GM19455 (cell line): ENCODE measurements around the gene MEPCE.
"Not testable (repeated sequence)": the region's sequence is repeated elsewhere in the genome, so short reads cannot be mapped to it uniquely, and the experiment has no call there.

ENCODE experiments used
- ATAC-seq: cut with Tn5 transposase; IDR thresholded peaks from one replicate; pipeline ENCODE4 v1.9.1; 2021; ENCODE audit not compliant: unreplicated experiment

The MEPCE gene, protein sequence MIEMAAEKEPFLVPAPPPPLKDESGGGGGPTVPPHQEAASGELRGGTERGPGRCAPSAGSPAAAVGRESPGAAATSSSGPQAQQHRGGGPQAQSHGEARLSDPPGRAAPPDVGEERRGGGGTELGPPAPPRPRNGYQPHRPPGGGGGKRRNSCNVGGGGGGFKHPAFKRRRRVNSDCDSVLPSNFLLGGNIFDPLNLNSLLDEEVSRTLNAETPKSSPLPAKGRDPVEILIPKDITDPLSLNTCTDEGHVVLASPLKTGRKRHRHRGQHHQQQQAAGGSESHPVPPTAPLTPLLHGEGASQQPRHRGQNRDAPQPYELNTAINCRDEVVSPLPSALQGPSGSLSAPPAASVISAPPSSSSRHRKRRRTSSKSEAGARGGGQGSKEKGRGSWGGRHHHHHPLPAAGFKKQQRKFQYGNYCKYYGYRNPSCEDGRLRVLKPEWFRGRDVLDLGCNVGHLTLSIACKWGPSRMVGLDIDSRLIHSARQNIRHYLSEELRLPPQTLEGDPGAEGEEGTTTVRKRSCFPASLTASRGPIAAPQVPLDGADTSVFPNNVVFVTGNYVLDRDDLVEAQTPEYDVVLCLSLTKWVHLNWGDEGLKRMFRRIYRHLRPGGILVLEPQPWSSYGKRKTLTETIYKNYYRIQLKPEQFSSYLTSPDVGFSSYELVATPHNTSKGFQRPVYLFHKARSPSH

DNA sequence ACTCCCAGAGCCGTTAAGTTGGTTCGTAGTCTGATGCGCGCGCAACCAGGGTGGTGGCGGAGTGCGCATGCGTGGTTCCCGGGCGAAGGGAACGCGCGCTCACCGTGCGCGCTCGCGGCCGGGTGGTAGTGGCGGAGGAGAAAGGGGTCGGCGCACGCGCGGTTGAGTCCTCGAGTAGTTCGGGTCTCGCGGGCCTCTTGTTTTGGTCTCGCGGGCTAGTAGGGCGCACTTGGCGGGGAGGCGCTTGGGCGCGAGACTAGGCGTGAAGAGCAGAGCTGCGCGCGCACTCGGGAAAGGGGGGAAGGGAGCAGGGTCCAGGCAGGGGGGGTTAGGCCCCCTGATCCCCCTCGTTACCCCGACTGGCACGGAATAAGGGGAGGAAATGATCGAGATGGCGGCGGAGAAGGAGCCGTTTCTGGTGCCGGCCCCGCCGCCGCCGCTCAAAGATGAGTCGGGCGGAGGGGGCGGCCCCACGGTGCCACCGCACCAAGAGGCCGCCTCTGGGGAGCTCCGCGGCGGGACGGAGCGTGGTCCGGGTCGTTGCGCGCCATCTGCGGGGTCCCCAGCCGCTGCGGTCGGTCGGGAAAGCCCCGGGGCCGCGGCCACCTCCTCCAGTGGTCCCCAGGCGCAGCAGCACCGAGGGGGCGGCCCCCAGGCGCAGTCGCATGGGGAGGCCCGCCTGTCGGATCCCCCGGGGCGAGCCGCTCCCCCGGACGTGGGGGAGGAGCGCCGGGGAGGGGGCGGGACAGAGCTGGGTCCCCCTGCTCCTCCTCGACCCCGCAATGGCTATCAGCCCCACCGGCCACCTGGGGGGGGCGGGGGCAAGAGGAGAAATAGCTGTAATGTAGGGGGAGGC, at the start of gene MEPCE:
Gene MEPCE, plus strand, starts transcription at position 195 of the 856 bp plus-strand sequence. Its CDS starts 188 bp downstream, at position 383.
- ATAC-seq: peak; percentile 43

- no peak for ATAC-seq
Measured at GRCh38 chr7:100380196-100380595, 49.4 kb upstream of the MEPCE start.

GRCh38 chr7:100381531-100382233, 47.9 kb upstream of the MEPCE start:
- ATAC-seq: not testable (repeated sequence)

DNA sequence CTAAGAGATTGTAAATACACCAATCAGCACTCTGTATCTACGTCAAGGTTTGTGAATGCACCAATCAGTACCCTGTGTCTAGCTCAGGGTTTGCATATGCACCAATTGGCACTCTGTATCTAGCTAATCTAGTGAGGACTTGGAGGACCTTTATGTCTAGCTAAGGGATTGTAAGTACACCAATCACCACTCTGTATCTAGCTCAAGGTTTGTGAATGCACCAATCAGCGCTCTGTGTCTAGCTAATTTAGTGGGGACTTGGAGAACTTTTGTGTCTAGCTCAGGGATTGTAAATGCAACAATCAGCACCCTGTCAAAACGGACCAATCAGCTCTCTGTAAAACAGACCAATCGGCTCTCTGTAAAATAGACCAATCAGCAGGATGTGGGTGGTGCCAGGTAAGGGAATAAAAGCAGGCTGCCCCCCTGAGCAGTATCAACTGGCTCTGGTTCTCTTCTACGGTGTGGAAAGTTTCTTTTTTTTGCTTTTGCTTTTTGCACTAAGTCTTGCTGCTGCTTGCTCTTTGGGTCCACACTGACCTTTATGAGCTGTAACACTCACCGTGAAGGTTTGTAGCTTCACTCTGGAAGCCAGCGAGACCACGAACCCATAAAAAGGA, 47.3 kb upstream of the MEPCE start:
- ATAC-seq: not testable (repeated sequence)

DNA sequence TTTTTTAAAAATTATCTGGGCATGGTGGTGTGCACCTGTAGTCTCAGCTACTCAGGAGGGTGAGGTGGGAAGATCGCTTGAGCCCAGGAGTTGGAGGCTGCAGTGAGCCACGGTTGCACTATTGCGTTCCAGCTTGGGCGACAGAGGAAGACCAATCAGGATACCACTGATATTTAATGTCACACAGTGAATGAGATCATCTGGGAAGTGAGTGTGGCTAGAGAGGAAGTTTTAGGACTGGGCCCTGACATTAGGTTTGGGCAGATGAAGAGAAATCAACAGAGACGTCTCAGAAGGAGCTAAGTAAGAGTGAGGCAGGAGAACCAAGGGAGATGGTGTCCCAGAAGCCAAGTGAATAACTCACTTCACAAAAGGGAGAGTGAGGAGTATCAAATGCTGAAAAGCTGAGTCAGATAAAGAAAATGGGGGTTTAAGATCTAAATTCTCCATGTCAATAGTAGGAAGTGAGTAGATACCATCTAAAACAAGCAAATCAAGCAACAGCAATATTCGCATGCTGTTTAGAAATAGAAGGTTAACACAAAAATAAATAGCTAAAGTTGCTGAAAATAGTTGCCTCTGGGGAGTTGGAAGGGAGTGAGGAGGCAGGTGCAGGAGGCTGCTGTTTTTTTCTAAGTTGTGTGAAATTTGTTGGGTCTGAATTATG, 44.9 kb upstream of the MEPCE start:
- ATAC-seq: no peak

GRCh38 chr7:100386940-100387339, 42.7 kb upstream of the MEPCE start:
- ATAC-seq: no peak

DNA sequence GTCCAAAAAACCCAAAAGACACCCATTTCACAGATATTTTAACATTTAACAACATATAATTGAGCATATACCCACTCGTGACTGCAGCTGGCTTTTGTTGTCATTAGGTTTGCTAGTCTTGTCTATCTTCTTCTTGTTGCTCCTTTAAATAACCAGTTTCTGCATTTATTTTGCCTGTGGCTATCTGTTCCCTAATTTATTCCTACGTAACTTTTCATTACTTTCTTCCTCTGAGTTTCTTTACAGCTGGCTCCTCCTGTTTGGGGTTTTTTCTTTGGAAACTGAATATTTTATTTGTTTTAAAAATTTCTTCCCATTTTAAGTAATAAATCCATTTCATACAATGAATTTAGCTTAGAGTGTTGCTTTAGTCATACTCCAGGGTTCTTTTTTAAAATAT, 41.9 kb upstream of the MEPCE start:
- ATAC-seq: no peak

GRCh38 chr7:100389437-100390088, 40.1 kb upstream of the MEPCE start:
- ATAC-seq: no peak

- ATAC-seq: no peak
Measured at GRCh38 chr7:100390286-100391009, 39.2 kb upstream of the MEPCE start.

DNA sequence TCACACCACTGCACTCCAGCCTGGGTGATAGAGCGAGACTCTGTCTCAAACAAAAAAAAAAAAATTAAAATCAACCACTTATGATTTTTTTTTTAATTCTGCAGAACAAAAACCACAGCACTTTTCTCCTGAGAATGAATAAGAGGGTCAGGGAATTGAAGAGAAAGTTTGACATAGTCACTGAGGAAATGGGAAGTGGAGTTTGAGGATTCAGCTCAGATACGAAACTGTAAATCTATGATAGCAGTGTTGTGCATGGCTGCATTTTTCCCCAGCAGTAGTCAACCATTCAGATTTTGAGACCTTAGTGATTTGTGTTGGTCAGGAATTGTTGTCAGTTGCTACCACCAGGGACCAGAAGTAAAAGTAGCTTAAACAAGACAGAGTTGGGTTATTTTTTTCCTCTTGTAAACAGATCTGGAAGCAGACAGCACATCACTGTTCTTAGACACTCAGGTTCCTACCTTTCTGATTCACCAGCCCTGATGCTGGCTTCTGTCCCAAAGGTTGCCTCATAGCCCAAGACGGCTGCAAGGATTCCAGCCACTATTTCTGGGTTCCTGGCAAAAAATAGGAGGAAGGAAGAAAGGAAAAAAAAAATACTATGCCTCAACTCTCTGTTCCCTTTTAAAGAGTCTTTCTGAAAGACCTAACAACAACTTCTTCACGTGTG, 36.3 kb upstream of the MEPCE start:
- no peak for ATAC-seq

- ATAC-seq: no peak
Measured at GRCh38 chr7:100394077-100394476, 35.6 kb upstream of the MEPCE start.

DNA sequence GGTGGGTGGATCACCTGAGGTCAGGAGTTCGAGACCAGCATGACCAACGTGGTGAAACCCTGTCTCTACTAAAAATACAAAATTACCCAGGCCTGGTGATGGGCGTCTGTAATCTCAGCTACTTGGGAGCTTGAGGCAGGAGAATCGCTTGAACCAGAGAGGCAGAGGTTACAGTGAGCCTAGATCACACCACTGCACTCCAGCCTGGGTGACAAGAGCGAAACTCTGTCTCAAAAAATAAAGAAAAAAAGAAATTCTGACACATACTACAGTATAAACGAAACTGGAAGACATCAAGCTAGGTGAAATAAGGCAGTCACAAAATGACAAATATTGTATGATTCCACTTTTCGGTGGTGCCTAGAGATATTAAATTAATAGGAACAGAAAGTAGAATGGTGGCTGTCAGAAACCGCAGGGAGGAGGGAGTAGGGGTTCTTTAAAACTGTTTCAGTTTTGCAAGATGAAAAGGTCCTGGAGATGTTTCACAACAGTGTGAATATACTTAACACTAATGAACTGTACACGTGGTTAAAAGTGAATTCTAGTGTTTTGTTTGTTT, 33.1 kb upstream of the MEPCE start:
- ATAC-seq: peak; percentile 84

DNA sequence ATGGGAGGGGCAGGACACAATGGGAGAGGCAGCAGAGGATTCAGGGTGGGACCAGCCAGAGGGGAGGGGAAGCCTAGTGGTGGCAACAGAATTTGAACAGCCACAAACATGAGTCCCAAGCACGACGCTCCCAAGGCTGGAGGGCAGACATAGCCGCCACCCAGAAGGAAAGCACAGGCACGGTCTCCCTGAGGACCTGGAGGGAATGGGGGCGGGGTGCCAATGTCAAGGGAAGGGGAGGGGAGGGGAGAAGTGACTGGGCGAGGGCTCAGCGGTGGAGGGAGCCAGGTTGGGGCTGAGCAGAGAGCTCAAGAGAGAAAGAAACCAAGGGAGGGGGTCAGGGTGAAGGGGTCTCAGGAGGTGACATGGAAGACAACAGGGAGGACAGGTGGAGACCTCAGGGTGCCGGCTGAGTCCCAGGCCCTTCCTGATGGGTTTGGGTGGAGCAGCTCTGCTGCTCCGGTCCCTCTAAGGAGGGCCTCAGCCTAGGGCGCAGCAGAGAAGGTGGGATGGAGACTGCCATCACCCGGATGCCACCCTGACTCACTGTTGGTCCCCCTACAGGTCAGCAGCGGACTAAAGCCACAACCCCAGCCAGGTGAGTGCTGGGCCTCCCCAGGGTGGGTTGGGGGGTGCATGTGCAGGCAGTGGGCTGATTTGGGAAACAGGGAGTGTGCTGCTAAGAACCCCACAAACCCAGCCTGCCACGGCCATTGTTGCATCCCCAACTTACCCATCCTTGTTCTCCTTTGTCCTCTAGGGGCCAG, 32.1 kb upstream of the MEPCE start:
- ATAC-seq: no peak

GRCh38 chr7:100398239-100398638, 31.4 kb upstream of the MEPCE start:
- ATAC-seq: no peak

DNA sequence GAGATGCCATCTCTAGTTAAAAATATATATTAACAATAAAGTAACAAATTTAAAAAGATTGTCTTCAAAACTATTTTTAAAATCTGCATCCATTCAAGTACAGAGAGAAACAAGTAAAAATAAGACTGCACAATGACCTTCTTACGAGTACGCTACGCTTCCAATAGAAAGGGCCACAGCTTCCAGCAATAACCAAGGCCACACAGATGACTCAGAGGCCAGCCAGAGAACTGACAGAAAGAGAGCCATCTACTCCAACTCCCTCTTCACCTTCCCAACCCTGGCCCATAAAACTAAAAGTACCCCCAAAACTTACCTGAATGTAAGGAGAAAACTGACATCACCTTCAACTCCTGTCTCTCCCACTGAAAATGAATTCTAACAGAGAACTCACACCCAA, 29.6 kb upstream of the MEPCE start:
- no peak for ATAC-seq

GRCh38 chr7:100400656-100401055, 29.0 kb upstream of the MEPCE start:
- ATAC-seq: no peak

DNA sequence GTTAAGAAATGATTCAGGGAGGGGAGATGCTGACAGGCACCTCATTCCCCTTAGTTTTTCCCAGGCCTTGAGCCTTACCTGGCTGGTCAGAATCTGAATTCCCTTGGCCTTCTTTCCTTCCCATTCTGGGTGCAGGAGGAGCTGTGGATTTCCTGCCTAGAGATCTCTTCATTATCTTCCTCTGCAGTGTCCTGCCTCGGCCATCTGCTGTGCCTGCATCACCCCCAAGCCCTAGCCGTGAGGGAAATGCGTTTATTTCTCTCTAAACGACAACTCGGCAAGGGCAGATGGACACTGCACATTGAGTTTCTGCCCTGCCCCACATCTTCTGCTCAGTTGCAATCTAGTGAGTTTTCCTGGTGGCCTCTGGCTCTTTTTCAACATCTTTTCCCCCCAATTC, 27.8 kb upstream of the MEPCE start:
- ATAC-seq: no peak
